Measurements from ENCODE around the gene EDARADD.

The EDARADD gene

GRCh38 chr1:236394879-236395229, 768 bp downstream of the EDARADD start:
- no peak for DNase-seq

GRCh38 chr1:236395230-236395946, 1.3 kb downstream of the EDARADD start:
- peak; percentile 39 for DNase-seq

- peak; percentile 22 for DNase-seq
These were observed 2.0 kb downstream of the EDARADD start for GRCh38 chr1:236395947-236396664.

GRCh38 chr1:236396665-236397043, 2.6 kb downstream of the EDARADD start:
- DNase-seq: no peak

- DNase-seq: no peak
These were observed 3.2 kb downstream of the EDARADD start for GRCh38 chr1:236397173-236397759.

- DNase-seq: no peak
These were observed 4.5 kb downstream of the EDARADD start for GRCh38 chr1:236398538-236398937.

GRCh38 chr1:236400061-236400603, 6.0 kb downstream of the EDARADD start:
- DNase-seq: no peak

- no peak for DNase-seq
These were observed 7.6 kb downstream of the EDARADD start for GRCh38 chr1:236401698-236402097.

- no peak for DNase-seq
These were observed 10.0 kb downstream of the EDARADD start for GRCh38 chr1:236403905-236404696.

- no peak for DNase-seq
These were observed 13.0 kb downstream of the EDARADD start for GRCh38 chr1:236407059-236407458.

- DNase-seq: no peak
These were observed 19.6 kb downstream of the EDARADD start for GRCh38 chr1:236413688-236414087.

- no peak for DNase-seq
These were observed 22.1 kb downstream of the EDARADD start for GRCh38 chr1:236416165-236416564.

- DNase-seq: no peak
These were observed 23.2 kb downstream of the EDARADD start for GRCh38 chr1:236417336-236417735.

GRCh38 chr1:236419502-236419901, 25.4 kb downstream of the EDARADD start:
- no peak for DNase-seq

- DNase-seq: no peak
These were observed 26.9 kb downstream of the EDARADD start for GRCh38 chr1:236421022-236421421.

GRCh38 chr1:236421850-236422516, 27.9 kb downstream of the EDARADD start:
- DNase-seq: no peak

- DNase-seq: no peak
These were observed 28.4 kb downstream of the EDARADD start for GRCh38 chr1:236422517-236422876.

GRCh38 chr1:236425031-236425663, 31.1 kb downstream of the EDARADD start:
- no peak for DNase-seq

GRCh38 chr1:236426215-236426614, 32.1 kb downstream of the EDARADD start:
- no peak for DNase-seq

- no peak for DNase-seq
These were observed 35.7 kb downstream of the EDARADD start for GRCh38 chr1:236429715-236430274.

- DNase-seq: no peak
These were observed 39.8 kb downstream of the EDARADD start for GRCh38 chr1:236433819-236434315.

- no peak for DNase-seq
These were observed 44.5 kb downstream of the EDARADD start for GRCh38 chr1:236438614-236439013.

Data from NCI-H345 (cell line).